HepG2 (cell line): ENCODE results near the gene GNG7. TPM values are rescaled to one million over a fixed set of nuclear protein-coding genes. Genes with fewer than 3 reads are reported as not detected.
A peak's percentile ranks its signal among the peaks of the same experiment; 100 is the strongest.

Experiments
- ATAC-seq: fragments of 200-7000 bp; cut with Tn5 transposase; 3 replicates; pipeline ENCODE4 v1.9.1; 2020; ENCODE audit warnings: mild to moderate bottlenecking, moderate library complexity
- BruUV-seq: library from RNA; stranded (reverse); fragments of 400-500 nt; replicated peaks from 2 replicates; lab custom pipeline; 2021; lab: Mats Ljungman, UMichigan
- CTCF ChIA-PET: fragments of 300-600 bp; formaldehyde crosslinking; extraction: SDS; loops from one replicate; lab custom pipeline; 2021; ENCODE audit warnings: low total read pairs, inconsistent platforms, low intra/inter-chr PET ratio; lab: Yijun Ruan, JAX
- POLR2A ChIA-PET: fragments of 350-600 bp; sonication (Branson Sonifier 250); formaldehyde crosslinking; loops from one replicate; lab custom pipeline; 2020; ENCODE audit warnings: antibody characterized with exemption, inconsistent platforms; lab: Yijun Ruan, JAX
- DNase-seq: peaks from one replicate; pipeline ENCODE4 v3.0.0-alpha.2; 2015; ENCODE audit warnings: low spot score
- FAIRE-seq: peaks from 3 replicates; lab custom pipeline; 2011; peaks lifted over from hg19 to GRCh38; lab: Jason Lieb, UNC
- H2AFZ ChIP-seq: one replicate; pipeline ENCODE4 v1.6.1; 2011; ENCODE audit warnings: low read length, inconsistent platforms
- H3K27ac ChIP-seq: fragments of 300-600 bp; 3 replicates; pipeline ENCODE4 v1.8.0; 2011; ENCODE audit warnings: mixed run types, mild to moderate bottlenecking, mixed read lengths, low read length, inconsistent platforms; ENCODE audit not compliant: insufficient read depth; ENCODE audit errors: extremely low read length
- H3K27me3 ChIP-seq, 2 experiments: fragments of 200-600 bp in 1 of 2; 2 replicates in 1 of 2; 3 replicates in 1 of 2; pipeline versions ENCODE4 v1.6.0 to v1.8.0; 2011; ENCODE audit warnings: low read length in 2 of 2, mild to moderate bottlenecking in 2 of 2, moderate library complexity in 2 of 2, inconsistent platforms in 1 of 2; ENCODE audit not compliant: insufficient read depth in 2 of 2, control insufficient read depth in 1 of 2
- H3K36me3 ChIP-seq, 2 experiments: fragments of 200-600 bp in 1 of 2; replicated peaks in 1 of 2; 2 replicates in 1 of 2; 3 replicates in 1 of 2; pipeline versions ENCODE4 v1.5.1 to v1.8.0; 2011; ENCODE audit warnings: low read length in 2 of 2, inconsistent platforms in 1 of 2; ENCODE audit not compliant: insufficient read depth in 2 of 2, control insufficient read depth in 1 of 2
- H3K4me1 ChIP-seq: 2 replicates; pipeline ENCODE4 v1.5.1; 2012; ENCODE audit warnings: low read length, inconsistent platforms; ENCODE audit not compliant: insufficient read depth
- H3K4me2 ChIP-seq: 2 replicates; pipeline ENCODE4 v1.6.0; 2011; ENCODE audit warnings: low read depth, low read length, inconsistent platforms
- H3K4me3 ChIP-seq, 3 experiments: fragments of 200-600 bp in 1 of 3; sonication (generic), shearing (Covaris generic) in 1 of 3; replicated peaks in 1 of 3; 2 replicates each; pipeline ENCODE4 v1.5.1; 2011 to 2016; ENCODE audit warnings: low read length in 3 of 3, inconsistent platforms in 2 of 3, low read depth in 2 of 3, mild to moderate bottlenecking in 2 of 3, control low read depth in 1 of 3, mixed read lengths in 1 of 3; ENCODE audit not compliant: insufficient read depth in 1 of 3
- H3K79me2 ChIP-seq: one replicate; pipeline ENCODE4 v1.6.1; 2011; ENCODE audit warnings: low read length, inconsistent platforms; ENCODE audit not compliant: insufficient read depth
- H3K9ac ChIP-seq: 2 replicates; pipeline ENCODE4 v1.6.0; 2011; ENCODE audit warnings: mild to moderate bottlenecking, low read depth, low read length, inconsistent platforms; ENCODE audit not compliant: insufficient read depth
- H3K9me3 ChIP-seq: 2 replicates; pipeline ENCODE4 v1.5.1; 2012; ENCODE audit warnings: mild to moderate bottlenecking, low read length
- H4K20me1 ChIP-seq: 2 replicates; pipeline ENCODE4 v1.6.0; 2011; ENCODE audit warnings: inconsistent platforms, mild to moderate bottlenecking, low read length, moderate library complexity; ENCODE audit not compliant: insufficient read depth
- ARNT2 ChIP-seq: sonication (generic); formaldehyde crosslinking; IDR thresholded peaks from 2 replicates; pipeline ENCODE4 v1.8.0; 2022; ENCODE audit warnings: mild to moderate bottlenecking, low read depth, missing genetic modification reagents, moderate library complexity
- CREM ChIP-seq, 2 experiments: sonication (generic) in 1 of 2; formaldehyde crosslinking in 1 of 2; IDR thresholded peaks; 2 replicates each; pipeline versions ENCODE4 v1.4.0 to v1.6.1; 2016 to 2020; ENCODE audit warnings: antibody characterized with exemption in 1 of 2, mild to moderate bottlenecking in 1 of 2, missing genetic modification reagents in 1 of 2
- DNMT1 ChIP-seq: sonication (generic); formaldehyde crosslinking; IDR thresholded peaks from 2 replicates; pipeline ENCODE4 v1.5.1; 2020; ENCODE audit warnings: mild to moderate bottlenecking, missing genetic modification reagents
- ESRRA ChIP-seq: sonication (generic); formaldehyde crosslinking; IDR thresholded peaks from 2 replicates; pipeline ENCODE4 v1.5.1; 2020; ENCODE audit warnings: mild to moderate bottlenecking, low read depth, missing genetic modification reagents
- EZH2 ChIP-seq: conservative IDR thresholded peaks from 2 replicates; pipeline ENCODE4 v1.6.1; 2012; ENCODE audit warnings: mild to moderate bottlenecking, low read depth, low read length, moderate library complexity
- FOXK1 ChIP-seq: sonication (generic); formaldehyde crosslinking; IDR thresholded peaks from 2 replicates; pipeline ENCODE4 v1.4.0; 2020; ENCODE audit warnings: low read depth, missing genetic modification reagents, borderline replicate concordance
- GATAD2A ChIP-seq: IDR thresholded peaks from 2 replicates; pipeline ENCODE4 v1.6.1; 2016
- HMG20A ChIP-seq: IDR thresholded peaks from 2 replicates; pipeline ENCODE4 v1.6.1; 2016; ENCODE audit warnings: borderline replicate concordance
- HOXA3 ChIP-seq: sonication (generic); formaldehyde crosslinking; IDR thresholded peaks from 2 replicates; pipeline ENCODE4 v1.5.0; 2020; ENCODE audit warnings: missing genetic modification reagents
- MTF2 ChIP-seq: sonication (generic); formaldehyde crosslinking; IDR thresholded peaks from 2 replicates; pipeline ENCODE4 v1.5.0; 2020; ENCODE audit warnings: missing genetic modification reagents, borderline replicate concordance
- SPEN ChIP-seq: sonication (generic); formaldehyde crosslinking; IDR thresholded peaks from 2 replicates; pipeline ENCODE4 v1.5.1; 2020; ENCODE audit warnings: low read depth, mild to moderate bottlenecking, missing genetic modification reagents
- ZFP36 ChIP-seq: fragments of 150-350 bp; IDR thresholded peaks from 2 replicates; pipeline ENCODE4 v1.6.1; 2018; ENCODE audit warnings: borderline replicate concordance, low read length, low read depth; ENCODE audit not compliant: partially characterized antibody
- ZFP36L1 ChIP-seq: sonication (generic); formaldehyde crosslinking; IDR thresholded peaks from 2 replicates; pipeline ENCODE4 v1.8.0; 2022; ENCODE audit warnings: mild to moderate bottlenecking, missing genetic modification reagents, moderate library complexity
- ZFYVE20 ChIP-seq: sonication (generic); formaldehyde crosslinking; IDR thresholded peaks from 2 replicates; pipeline ENCODE4 v1.8.0; 2023; ENCODE audit warnings: low read depth, mild to moderate bottlenecking, moderate library complexity, missing genetic modification reagents, borderline replicate concordance
- ZNF121 ChIP-seq: sonication (generic); formaldehyde crosslinking; IDR thresholded peaks from 2 replicates; pipeline ENCODE4 v1.5.0; 2020; ENCODE audit warnings: mild to moderate bottlenecking, missing genetic modification reagents
- ZSCAN29 ChIP-seq: sonication (generic); formaldehyde crosslinking; conservative IDR thresholded peaks from 2 replicates; pipeline ENCODE4 v1.4.0; 2020; ENCODE audit warnings: mild to moderate bottlenecking, missing genetic modification reagents
- WGBS: methylation state at CpG from one replicate; pipeline ENCODE4 v1.1.6; 2017; ENCODE audit warnings: low lambda C conversion rate; 5-methylcytosine and 5-hydroxymethylcytosine counted together
- in situ Hi-C: cut with HindIII; loops from 2 replicates; pipeline ENCODE4 v1.10.0; 2017; ENCODE audit warnings: low pct_unique_long_range_greater_than_20kb; ENCODE audit not compliant: extremely low pct_ligation_motif_present
- intact Hi-C: fragments of 100-400 bp; cut with micrococcal nuclease; formaldehyde crosslinking; loops from one replicate; pipeline ENCODE4 v1.10.0; 2022; ENCODE audit not compliant: unreplicated experiment
- polyA plus RNA-seq, 8 experiments: library from polyadenylated mRNA; depleted of rRNA in 3 of 8; stranded (reverse) in 7 of 8; unstranded in 1 of 8; fragments of >200 nt; fragmentation: Illumina TruSeq in 4 of 8; extraction: Trizol in 4 of 8; gene quantifications; 2 replicates each; pipeline versions ENCODE4 v1.2.1 to v1.2.3, GENCODE V29; 2011 to 2016; ENCODE audit warnings: low read depth in 4 of 8, missing spikeins in 1 of 8, mixed read lengths in 1 of 8; ENCODE audit not compliant: insufficient read depth in 1 of 8
- total RNA-seq, 5 experiments: library from RNA; depleted of rRNA; stranded (reverse); fragments of >200 nt; fragmentation: Illumina TruSeq; extraction: Trizol; gene quantifications; 2 replicates each; pipeline ENCODE4 v1.2.3, GENCODE V29; 2016; ENCODE audit warnings: low read depth in 1 of 5
- TF ChIP-seq, protein P1 (sequence below): sonication (generic); formaldehyde crosslinking; IDR thresholded peaks from 2 replicates; pipeline ENCODE4 v1.4.0; 2020; ENCODE audit warnings: missing genetic modification reagents
- TF ChIP-seq, protein P2 (sequence below): sonication (generic); formaldehyde crosslinking; IDR thresholded peaks from 2 replicates; pipeline ENCODE4 v1.8.0; 2022; ENCODE audit warnings: missing genetic modification reagents, mild to moderate bottlenecking, moderate library complexity, borderline replicate concordance
- TF ChIP-seq, protein P3 (sequence below): IDR thresholded peaks from 2 replicates; pipeline ENCODE4 v1.6.1; 2016; ENCODE audit warnings: control low read depth

GNG7 gene
- total and polyA plus RNA-seq, 2 of the 13 experiments (the other 11 are each of a cell fraction or from before 2014, with no cell fraction given): 1.4 to 3.3 TPM

DNA sequence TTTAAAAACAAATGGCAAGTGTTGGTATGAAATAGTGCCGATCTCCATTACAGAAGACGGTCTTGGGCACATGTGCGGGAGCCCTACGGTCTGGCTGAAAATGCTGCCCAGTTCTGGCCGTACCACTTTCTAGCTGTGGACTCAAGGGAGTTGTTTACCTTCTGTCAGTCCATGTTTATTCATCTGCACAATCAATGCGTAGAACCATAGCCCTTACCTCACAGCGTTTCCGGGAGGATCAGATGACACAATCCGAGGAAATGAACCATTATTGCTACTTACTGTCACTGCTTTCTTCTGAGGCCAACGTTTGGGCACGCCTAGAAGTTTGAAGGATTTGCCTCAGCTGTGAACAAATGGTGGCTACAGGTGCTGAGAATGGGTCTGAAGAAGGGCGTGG lies 195.4 kb downstream of the GNG7 start:
- peak overlapping the region; percentile 33 for H3K27ac ChIP-seq
- 2% methylated on average over 11 of the region's 12 CpGs for WGBS
- H3K9ac ChIP-seq: peak overlapping the region; percentile 40; the same call in 1 of the 2 replicates
- H3K79me2 ChIP-seq: no peaks in the 10 kb centered on the region
- no peak overlapping the region for H2AFZ ChIP-seq
- H3K4me2 ChIP-seq: peak overlapping the region; percentile 79
- ChIA-PET CTCF (no interaction called here), POLR2A (interaction anchor here (0.6 to 1.7 kb wide), 11 partner anchors 9 to 84 kb away, joined by 3 to 31 read pairs (median 4); partner anchors contain the start of gene GADD45B)
- DNase-seq: peak; percentile 92
- H3K36me3 ChIP-seq: no peaks in the 10 kb centered on the region
- peaks cover 53% of the 10 kb centered on the region for H3K4me1 ChIP-seq
- no TSS peak for BruUV-seq
- FAIRE-seq: peak; percentile 52
- no peaks in the 10 kb centered on the region for H4K20me1 ChIP-seq
- in situ Hi-C loops (no loop called here), intact Hi-C loops (no loop called here)
- no peaks in the 10 kb centered on the region for H3K9me3 ChIP-seq
- H3K27me3 ChIP-seq: peaks cover 0 to 25% of the 10 kb centered on the region in 2 experiments; a peak in 4 of 5 replicates
- H3K4me3 ChIP-seq: peak overlapping the region in 1 of 3 experiments; percentile 28; a peak in 2 of 6 replicates
- ATAC-seq: peak; percentile 90
- TF ChIP-seq HOXA3 (CRISPR knock-in tag) (peak; percentile 96), ARNT2 (0 out of 2 replicates have a peak, but pooled peaks have one; percentile 46), ZFYVE20 (no peak), ZFP36 (no peak), ESRRA (CRISPR knock-in tag) (0 out of 2 replicates have a peak, but pooled peaks have one; percentile 24), DNMT1 (CRISPR knock-in tag) (no peak), GATAD2A (CRISPR knock-in tag) (peak; percentile 95), MTF2 (no peak), CREM (IDR thresholded peaks at IDR 0.05) (peak; percentile 73), CREM (CRISPR knock-in tag; IDR thresholded peaks at IDR 0.05) (no peak), HMG20A (CRISPR knock-in tag) (peak; percentile 80; the same call in 1 of the 2 replicates), EZH2 (no peak), ZSCAN29 (CRISPR knock-in tag) (0 out of 2 replicates have a peak, but pooled peaks have one; percentile 43), ZFP36L1 (CRISPR knock-in tag) (no peak), ZNF121 (CRISPR knock-in tag) (peak; percentile 89), FOXK1 (CRISPR knock-in tag) (peak; percentile 98), SPEN (CRISPR knock-in tag) (peak; percentile 56; the same call in 1 of the 2 replicates)
- TF ChIP-seq, protein P1, sequence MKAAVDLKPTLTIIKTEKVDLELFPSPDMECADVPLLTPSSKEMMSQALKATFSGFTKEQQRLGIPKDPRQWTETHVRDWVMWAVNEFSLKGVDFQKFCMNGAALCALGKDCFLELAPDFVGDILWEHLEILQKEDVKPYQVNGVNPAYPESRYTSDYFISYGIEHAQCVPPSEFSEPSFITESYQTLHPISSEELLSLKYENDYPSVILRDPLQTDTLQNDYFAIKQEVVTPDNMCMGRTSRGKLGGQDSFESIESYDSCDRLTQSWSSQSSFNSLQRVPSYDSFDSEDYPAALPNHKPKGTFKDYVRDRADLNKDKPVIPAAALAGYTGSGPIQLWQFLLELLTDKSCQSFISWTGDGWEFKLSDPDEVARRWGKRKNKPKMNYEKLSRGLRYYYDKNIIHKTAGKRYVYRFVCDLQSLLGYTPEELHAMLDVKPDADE: no peak
- TF ChIP-seq, protein P2, sequence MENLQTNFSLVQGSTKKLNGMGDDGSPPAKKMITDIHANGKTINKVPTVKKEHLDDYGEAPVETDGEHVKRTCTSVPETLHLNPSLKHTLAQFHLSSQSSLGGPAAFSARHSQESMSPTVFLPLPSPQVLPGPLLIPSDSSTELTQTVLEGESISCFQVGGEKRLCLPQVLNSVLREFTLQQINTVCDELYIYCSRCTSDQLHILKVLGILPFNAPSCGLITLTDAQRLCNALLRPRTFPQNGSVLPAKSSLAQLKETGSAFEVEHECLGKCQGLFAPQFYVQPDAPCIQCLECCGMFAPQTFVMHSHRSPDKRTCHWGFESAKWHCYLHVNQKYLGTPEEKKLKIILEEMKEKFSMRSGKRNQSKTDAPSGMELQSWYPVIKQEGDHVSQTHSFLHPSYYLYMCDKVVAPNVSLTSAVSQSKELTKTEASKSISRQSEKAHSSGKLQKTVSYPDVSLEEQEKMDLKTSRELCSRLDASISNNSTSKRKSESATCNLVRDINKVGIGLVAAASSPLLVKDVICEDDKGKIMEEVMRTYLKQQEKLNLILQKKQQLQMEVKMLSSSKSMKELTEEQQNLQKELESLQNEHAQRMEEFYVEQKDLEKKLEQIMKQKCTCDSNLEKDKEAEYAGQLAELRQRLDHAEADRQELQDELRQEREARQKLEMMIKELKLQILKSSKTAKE (CRISPR knock-in tag): peak; percentile 70; the same call in 1 of the 2 replicates
- TF ChIP-seq, protein P3, sequence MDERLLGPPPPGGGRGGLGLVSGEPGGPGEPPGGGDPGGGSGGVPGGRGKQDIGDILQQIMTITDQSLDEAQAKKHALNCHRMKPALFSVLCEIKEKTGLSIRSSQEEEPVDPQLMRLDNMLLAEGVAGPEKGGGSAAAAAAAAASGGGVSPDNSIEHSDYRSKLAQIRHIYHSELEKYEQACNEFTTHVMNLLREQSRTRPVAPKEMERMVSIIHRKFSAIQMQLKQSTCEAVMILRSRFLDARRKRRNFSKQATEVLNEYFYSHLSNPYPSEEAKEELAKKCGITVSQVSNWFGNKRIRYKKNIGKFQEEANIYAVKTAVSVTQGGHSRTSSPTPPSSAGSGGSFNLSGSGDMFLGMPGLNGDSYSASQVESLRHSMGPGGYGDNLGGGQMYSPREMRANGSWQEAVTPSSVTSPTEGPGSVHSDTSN (CRISPR knock-in tag): peak; percentile 63
